GM19351 (cell line): ENCODE results near the gene HDGF.
A peak's percentile ranks its signal among the peaks of the same experiment; 100 is the strongest.
"Not testable (repeated sequence)": the region's sequence is repeated elsewhere in the genome, so short reads cannot be mapped to it uniquely, and the experiment has no call there.

Experiments
- ATAC-seq: cut with Tn5 transposase; IDR thresholded peaks from one replicate; pipeline ENCODE4 v1.9.1; 2021; ENCODE audit warnings: mild to moderate bottlenecking, moderate library complexity; ENCODE audit not compliant: unreplicated experiment

Gene HDGF

DNA sequence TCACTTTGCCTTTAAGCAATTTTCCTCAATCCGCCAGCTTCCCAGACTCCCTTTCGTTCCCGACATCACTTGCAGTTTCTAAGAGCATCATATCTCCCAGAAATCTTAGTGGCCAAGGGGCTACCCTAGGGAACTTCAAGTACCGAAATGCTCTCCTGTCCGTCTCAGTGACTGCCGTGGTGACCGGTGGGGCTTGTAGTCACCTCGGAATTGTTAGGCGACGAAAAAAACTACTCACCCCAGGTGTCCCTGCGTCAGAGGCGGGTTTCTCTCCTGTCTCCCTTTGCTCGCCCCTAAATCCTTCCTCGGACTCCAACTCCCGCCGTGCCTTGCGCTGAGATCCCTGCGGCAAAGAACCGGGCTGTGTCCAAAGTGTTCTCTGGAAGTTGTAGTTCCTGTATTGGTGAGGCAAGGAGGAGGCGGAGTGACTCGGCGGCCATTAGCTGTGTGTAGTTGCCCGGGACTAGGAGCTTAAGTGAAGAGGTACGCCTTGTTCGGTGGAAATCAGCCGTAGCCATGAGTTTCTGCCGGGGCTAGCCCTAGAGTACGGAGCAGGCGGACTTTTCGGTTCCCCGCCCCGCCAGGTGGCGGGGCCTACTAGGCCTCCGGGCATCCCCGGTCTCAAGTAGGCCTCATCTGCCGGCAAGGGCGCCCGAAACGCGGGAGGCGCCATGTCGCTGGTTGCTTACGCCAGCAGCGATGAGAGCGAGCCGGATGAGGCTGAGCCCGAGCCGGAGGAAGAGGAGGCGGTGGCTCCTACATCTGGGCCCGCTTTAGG is 15.8 kb upstream of the HDGF start, which contains the start of gene PRCC:
PRCC (plus strand) TSS at position 435 of the 778 bp plus-strand sequence; CDS start at position 672, 237 bp downstream.
- ATAC-seq: peak; percentile 93

DNA sequence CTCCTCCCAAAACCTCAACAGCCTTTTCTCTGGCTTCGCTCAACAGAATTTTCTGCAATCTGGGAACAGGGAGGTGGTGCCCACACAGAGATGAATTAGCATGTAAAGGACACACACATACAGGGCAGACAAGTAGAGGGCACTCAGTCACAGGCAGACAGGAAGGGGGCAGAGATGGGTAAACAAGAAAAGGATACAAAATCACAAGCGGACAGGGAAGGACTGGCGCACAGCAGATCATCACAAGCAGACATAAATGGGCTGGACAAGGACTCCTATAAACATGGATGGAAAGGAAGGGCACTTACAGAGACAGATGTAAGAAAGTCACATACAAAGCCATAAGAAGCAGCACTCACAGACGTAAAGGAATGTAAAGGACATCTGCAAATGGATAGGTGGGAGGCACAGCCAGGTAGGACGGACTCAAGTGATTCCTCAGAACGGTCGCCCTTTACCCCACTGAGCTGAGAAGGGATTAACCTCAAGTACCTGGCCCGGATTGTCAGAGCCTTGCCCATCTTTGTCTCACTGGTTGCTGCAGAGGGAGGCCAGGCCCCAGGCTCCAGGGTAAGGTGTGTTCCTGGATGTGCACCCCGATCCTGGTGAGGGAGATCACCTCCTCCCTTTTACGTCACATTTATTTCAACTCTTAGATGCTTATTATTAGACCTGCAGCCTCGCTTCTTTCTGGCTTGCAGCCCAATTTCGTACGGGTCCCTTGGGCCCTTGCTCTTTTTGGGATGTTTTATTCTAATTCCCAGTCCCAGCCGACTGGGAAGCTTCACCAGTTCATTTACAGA is 15.0 kb upstream of the HDGF start:
- ATAC-seq: peak; percentile 21

DNA sequence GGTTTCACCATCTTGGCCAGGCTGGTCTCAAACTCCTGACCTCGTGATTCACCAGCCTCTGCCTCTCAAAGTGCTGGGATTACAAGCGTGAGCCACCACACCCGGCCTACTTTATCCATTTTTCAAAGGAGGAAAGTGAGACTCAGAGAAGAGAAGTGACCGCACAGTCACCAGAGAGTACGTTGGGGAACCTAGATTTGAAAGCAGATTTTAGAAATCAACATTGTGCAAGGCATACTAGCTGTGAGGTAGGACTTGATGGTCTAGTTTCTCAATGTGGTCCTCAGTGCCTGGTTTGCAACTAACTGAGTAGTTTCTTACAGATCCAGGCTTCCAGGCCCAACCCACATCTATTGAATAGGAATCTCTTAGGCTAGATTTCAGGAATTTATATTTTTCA is 14.2 kb upstream of the HDGF start:
- ATAC-seq: no peak

DNA sequence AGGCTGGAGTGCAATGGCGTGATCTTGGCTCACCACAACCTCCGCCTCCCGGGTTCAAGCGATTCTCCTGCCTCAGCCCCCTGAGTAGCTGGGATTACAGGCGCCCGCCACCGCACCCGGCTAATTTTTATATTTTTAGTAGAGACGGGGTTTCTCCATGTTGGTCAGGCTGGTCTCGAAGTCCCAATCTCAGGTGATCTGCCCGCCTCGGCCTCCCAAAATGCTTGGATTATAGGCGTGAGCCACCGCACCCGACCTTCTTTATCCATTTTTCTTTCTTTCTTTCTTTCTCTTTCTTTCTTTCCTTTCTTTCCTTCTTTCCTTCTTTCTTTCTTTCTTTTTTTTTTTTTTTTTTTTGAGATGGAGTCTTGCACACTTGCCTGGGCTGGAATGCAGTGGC is 13.7 kb upstream of the HDGF start:
- not testable (repeated sequence) for ATAC-seq

DNA sequence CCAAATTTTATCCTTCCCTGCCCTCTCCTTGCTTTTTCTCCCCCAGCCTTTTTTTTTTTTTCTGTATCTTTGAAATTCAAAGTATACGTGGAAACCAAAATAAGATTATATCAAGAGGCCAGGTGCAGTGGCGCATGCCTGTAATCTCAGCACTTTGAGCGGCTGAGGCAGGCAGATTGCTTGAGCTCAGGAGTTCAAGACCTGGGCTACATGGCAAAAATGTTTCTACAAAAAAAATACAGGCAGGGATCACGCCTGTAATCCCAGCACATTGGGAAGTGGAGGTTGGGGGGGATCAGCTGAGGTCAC is 9.3 kb upstream of the HDGF start:
- ATAC-seq: no peak

DNA sequence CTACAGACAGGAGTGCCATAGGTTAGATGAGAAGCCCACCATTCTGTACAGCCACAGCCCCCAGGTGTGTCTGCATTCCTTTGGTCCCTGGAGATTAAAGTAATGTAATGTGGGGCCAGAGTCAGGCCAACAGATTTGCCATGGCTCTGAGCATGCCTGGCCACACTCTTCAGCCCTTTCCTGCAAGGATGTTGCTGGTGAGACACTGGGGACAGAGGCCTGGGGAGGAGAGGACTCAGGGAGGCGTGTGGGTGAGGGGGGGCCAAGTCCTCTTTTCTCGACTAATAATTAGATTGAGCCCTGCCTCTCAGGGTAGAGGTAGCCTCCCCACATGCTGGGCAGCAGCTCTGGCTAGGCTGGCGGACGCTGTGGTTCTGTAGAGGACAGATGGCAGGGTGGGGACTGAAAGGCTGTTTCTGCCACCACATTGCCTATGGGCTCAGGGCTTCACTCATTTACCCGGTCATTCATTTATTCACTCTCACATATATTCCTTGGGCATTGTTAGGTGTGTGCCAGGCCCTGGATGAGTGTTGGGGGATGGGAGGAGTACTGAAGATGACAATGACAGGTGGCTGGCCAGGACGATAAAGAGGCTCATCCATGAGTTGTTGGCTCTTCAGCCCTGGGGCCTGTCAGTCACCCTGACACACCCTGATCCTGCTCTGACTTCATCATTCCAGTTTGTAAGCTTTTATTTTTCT is 8.8 kb upstream of the HDGF start:
- ATAC-seq: no peak

DNA sequence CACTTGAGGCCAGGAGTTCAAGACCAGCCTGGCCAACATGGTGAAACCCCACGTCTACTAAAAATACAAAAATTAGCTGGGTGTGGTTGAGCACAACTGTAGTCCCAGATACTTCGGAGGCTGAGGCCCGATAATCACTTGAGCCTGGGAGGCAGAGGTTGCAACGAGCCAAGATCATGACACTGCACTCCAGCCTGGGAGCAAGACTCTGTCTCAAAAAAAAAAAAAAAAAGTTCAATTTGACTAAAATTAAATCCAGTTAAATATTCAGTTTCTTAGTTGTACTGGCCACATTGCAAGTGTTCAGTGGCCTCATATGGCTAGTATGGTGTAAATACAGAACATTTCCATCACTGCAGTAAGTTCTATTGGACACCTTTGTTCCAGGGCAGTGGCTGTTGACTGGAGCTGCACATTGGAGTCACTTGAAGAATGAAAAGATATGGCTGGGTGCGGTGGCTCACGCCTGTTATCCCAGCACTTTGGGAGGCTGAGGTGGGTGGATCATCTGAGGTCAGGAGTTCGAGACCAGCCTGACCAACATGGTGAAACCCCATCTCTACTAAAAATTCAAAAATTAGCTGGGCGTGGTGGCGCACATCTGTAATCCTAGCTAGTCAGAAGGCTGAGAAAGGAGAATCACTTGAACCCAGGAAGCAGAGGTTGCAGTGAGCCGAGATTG is 6.2 kb upstream of the HDGF start:
- not testable (repeated sequence) for ATAC-seq

DNA sequence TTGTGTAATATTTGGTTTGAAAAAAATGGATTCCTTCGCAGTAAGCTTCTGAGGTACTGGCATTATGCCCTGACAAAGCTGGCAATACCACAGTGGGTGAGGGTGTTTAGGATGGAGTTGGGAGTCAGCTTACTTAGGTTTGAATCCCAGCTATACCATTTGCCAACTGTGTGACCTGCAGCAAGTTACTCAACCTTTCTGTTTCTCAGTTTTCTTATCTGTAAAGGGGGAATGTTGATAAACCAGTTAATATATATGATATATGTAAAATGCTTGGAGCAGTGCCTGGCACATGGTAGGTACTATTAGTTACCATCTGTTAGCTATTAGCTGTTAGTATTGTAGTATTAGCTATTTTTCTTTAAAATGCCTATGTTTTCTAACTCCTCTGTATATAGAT is 4.9 kb upstream of the HDGF start:
- ATAC-seq: no peak

DNA sequence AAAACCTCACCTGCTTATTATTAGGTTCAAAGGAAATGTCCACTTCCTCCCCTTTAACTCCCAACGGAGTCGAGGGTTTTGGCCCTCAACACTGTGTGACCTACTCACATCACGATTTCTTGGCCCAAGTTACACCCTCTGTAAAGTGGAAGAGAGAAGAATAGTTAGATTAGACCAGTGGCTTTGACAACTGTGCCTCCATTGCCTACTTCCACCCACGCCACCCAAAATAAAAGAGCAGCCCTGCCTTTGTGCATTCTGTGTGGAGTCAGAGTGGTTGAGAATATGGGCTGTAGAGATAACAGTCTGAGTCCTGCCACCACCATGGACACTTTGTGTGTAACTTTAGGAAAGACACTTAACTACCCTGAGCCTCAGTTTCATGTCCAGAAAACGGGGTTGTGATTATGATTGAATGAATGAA is 4.1 kb upstream of the HDGF start:
- ATAC-seq: no peak

DNA sequence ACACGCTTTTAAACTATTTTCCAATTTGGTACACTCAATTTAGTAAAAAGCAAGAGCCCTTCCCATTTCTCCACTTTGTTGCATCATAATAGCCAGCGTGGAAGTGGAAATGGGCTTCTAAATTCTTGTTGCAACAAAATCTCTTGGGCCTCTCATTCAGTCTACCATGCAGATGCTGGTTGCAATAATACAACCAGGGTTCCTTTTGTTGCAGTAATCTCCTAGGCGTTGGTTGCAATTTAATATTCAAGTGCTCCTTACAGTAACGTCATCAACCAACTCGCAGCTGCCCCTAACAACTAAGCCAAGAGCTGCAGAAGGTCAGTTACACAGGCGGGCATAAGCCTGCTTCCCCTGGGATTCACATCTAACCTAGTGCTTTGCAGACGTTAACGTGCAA is 2.7 kb upstream of the HDGF start:
- no peak for ATAC-seq

DNA sequence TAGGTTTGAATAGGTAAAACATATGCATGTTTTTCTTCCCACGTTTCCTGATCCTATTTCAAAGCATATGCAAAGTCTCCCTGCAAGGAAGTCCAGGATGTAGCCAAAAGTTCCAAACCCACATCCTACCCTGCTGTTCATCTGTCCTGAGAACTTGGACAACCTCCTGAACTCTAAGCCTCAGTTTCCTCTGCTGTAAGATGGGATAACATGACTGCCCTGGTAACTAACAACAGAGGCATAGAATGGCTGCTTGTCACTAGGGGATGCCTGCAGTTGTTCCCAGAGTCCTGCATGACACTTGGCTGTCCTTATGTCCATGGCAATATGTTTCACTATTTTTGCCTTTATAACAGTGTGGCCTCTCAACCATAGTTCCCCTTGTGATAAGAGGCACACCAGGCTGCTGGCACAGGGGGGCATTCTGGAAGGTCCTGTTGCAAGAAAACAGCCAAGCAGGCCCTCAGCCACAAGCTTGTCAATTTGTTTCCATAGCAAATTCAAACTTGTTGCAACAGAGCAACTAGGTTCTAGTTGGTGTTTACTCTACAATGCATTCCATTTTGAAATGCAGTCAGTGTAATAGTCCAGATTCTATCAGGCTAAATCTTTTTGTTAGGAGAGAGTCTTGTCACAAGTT is 1.5 kb upstream of the HDGF start:
- no peak for ATAC-seq

DNA sequence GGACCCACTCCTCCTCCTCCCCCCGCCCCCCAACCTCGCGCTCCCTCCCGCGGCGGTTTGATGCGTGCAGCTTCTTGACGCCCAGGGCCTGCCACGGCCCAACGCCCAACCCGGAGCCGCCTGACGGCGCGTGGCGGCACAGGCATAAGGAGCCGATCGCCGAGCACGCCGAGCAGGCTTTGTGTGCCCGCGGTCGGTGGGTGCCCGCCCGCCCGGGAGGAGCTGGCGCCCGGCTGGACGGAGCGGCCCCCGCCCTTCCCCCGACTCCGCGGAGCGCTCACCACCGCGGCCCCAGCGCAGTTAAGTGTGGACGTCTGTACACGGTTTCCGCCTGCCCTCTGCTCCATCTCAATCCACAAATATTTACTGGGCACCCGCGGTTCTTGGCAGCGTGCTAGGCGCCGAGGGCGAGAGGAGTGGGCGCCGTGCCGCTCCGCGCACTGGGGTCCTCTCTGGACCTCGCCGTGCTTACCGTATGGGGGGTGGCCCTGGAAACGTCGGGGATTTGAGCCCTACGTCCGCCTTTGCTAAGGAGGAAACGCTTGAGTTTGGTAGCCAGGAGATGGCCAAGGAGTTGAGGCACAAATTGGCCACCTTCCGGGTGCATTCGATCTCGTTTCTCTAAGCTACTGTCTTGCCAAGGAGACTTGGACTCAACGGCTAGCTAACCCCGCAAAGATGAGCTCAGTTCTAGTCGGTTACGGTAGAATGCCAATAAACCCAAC is 444 bp upstream of the HDGF start:
- peak; percentile 57 for ATAC-seq

DNA sequence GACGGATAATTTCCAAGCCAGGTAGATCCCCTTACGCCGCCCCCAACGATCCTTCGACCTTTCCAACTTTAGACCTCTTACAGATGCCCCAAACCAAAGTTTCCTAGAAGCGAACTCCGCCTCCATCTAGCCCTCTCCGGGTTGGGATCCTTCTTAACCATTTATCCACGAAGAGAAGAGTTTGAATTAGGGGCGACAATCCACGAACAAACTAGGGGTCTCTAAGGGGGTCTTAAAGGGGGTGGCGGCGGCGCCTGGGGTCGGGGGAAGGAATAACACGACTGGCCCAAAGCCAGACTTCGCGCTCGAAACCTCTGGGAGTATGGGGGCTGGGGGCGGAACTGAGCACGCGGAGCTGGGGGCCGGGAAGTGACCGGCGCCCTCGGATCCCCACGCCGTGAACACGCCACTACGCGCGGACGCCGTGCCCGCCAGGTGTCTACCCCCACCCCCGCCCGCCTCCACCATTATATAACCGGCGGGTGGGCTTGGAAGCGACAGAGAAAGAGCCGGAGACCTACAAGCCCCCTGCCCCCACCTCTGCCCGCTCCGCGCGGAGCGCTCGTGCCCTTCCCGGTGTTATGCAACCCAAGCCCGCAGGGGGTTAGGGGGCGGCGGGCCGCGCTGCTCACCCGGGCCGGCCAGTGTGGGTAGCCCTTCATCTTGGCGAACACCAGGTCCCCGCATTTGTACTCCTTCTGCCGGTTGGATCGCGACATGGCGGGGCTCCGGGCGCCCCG is 594 bp downstream of the HDGF start:
- peak; percentile 2 for ATAC-seq

DNA sequence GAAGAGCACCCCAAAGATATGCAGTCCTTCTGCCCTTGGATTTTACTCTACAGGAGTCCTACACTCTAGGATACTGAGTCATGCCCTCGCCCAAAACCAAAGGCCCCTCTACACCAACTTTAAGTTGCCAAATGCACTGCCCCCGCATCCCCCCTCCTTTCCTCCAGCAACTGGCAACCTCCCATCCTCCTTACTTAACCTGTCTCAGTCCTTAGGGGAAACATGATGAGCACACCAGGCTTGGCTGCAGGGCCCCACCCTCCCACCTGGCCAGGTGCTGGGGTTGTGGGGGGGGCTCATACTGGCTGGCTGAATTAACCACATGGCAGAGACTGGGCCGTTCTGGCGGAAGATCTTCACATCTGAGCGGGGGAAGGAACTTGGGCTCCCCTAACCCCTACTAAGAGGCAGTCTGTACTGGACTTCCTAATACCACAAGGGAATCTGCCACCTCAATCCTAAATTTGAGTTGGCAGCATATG is 1.2 kb downstream of the HDGF start:
- no peak for ATAC-seq

DNA sequence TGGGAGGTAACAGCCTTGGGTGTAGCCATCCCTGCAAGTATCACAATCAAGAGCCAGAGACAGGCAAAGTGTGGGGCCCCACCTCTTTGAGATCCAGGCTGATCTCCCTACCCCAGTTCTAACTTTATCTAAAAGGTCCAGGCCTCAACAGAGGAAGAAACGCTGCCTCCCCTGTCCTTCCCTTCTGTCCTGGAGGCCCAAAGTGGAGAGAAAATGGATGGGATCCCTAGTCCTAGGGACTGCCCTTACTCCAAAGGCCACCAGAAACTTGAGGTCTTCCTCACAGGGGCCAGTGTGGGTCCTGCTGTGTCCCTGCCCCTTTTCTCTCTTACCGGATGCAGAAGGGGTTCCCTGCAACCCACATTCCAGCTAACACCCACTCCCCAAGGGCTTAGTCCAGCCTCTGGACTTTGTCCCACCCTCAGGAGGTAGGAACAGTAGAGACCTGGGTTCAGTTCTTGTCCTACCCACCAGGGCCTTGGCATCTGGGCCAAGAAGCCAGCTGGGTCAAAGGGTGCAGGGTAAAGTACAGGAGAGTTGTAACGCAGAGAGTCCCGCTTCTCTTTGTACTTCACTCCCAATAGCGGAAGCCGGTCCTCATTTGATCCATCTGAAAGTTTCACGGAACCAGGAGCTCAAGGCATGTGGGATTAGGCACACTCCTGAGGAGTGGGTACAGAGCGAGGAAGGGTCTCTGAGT is 1.9 kb downstream of the HDGF start:
- no peak for ATAC-seq

DNA sequence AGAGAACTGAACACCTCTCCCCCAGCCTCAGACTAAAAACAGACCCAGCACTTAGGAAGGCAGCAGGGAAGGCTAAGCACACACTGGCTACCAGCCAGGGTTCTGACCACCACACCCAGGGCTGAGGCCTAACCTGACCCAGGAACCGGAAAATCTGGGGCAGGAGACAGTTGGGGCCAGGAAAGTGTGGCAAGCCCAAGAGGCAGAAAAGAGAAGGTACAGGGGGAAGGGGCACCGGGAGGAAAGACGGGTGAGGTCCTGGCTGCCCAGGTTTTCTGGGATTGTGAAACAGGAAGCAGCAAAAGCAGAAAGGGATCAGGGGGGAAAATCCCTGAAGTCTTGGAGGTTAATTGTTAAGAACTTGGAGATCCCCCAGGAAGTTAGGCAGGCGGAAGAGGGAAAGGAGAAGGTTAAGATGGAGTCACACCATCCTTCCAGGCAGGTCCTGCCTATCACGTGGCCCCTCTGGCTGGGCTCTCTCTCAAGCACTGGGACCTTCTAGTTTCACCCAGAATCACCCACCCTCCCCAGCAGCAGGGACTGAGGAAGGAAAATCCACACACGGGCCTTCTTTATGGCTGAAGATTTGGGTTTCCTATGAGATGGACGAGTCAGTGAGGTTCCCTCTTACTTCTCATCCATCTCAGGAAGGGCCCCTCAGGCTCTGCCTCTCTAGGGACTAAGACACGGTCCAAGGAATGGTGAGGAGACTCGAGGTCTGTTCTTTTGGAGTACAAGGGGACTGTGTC is 2.6 kb downstream of the HDGF start:
- ATAC-seq: no peak

DNA sequence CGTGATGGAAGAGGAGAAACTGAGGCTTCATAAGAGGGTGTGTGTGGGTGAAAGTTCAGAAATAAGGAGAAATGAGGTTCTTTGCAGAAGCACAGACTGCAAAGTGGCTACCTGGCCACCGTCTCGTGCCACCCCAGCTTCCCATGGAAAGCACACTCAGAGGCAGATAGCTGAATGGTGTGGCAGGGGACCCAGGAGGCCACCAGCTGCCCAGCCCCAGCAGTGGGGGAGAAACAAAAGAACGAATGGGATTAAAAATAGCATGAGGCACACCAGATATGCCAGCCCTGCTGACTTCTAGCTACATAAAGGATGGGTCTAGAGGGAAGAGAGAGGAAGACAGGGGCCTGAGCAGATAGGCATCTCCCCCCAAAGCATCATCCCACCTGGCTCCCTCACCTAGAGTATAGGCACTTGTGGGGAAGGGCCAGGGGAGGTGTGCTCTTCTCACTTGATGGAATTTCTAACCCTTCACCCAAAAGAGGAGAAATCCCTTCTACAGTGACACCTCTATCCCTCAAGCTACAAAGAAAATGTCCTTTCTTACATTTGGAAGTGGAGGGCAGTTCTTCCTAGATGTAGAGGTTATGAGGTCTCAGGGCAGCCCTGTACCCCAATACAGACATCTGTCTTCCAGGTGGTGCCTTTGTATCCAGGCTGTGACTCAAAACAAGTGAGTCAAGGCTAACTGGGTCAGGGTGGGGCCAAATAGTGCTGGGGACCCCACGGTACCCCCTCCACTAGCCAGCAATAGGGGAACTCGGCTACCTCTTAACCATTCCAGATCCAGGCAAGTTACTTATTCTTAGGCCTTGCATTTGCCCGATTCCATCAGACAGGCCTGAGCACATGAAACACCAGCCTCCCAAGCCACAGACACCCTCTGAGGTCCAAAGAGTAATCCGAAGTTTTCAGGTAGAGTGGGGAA is 3.5 kb downstream of the HDGF start:
- no peak for ATAC-seq
